UCSD-AML1 (cell line): Measurements from ENCODE around the gene CLASP2.
A peak's percentile ranks its signal among the peaks of the same experiment; 100 is the strongest.
"Not testable (repeated sequence)": the region's sequence is repeated elsewhere in the genome, so short reads cannot be mapped to it uniquely, and the experiment has no call there.

Experiments used
- DNase-seq: peaks from one replicate; lab custom pipeline; 2025; ENCODE audit not compliant: unreplicated experiment; lab: John Stamatoyannopoulos, UW

Gene CLASP2

GRCh38 chr3:33690341-33690740 lies 27.7 kb downstream of the CLASP2 start:
- no peak for DNase-seq

DNA sequence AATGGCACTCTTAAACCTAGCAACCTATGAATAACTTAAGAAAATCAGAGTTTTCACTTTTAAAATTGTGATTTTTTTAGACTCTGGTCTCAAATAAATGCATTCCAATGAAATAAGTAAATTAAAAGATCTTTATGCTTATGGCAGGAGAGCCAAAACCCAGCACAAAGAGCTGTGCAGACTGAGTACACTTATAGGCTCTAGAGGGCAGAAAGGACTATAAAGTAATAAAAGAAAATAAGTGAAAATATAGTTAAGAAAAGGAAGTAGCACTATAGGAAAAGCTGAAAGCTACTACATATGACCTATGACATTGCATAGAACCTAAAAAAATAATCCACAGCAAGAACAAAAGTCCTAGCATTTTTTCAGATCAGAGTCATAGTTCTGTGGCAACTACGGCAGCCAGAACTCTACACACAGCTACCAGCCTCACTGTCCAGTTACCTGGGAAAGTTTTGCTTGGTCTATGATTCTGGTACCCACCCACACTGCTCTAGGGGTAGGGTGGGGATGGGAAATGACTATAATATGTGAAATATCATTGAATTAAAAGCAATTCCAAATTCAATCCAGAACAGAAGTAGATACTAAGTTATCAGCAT lies 30.5 kb downstream of the CLASP2 start:
- no peak for DNase-seq

- no peak for DNase-seq
These were observed 35.3 kb downstream of the CLASP2 start for GRCh38 chr3:33682770-33683169.

DNA sequence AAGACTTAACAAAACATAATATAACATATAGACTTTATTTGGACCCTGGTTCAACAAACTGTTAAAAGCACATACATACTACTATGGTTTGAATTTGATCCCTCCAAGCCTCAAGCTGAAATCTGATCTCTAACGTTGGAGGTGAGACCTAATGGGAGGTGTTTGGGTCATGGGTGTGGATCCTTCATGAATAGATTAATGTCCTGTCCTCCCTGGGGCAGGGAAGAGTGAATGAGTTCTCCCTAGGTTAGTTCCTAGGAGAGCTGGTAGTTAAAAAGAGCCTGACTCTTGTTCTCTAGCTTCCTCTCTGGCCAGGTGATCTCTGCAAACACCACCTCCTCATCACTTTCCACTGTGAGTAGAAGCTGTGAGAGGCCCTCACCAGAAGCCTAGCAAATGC lies 36.4 kb downstream of the CLASP2 start:
- DNase-seq = no peak

DNA sequence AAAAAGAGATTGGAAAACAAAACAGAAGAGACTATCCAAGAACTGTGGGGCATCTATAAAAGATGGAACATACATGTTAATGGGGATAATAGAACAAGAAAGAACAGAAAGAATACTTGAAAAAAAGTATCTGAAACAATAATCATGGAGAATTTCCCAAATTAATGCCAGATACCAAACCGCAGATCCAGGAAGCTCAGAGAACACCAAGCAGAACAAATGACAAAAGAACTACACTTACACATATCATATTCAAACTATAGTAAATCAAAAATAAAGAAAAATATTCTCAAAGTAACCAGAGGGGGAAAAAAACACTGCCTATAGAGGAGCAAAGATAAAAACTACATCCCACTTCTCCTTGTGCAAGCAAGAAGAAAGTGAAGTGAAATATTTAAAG lies 40.0 kb downstream of the CLASP2 start:
- DNase-seq = no peak

GRCh38 chr3:33673436-33673835 lies 44.6 kb downstream of the CLASP2 start:
- DNase-seq = not testable (repeated sequence)

- no peak for DNase-seq
These were observed 49.4 kb downstream of the CLASP2 start for GRCh38 chr3:33668618-33669017.

GRCh38 chr3:33665294-33665693 lies 52.8 kb downstream of the CLASP2 start:
- DNase-seq = no peak

DNA sequence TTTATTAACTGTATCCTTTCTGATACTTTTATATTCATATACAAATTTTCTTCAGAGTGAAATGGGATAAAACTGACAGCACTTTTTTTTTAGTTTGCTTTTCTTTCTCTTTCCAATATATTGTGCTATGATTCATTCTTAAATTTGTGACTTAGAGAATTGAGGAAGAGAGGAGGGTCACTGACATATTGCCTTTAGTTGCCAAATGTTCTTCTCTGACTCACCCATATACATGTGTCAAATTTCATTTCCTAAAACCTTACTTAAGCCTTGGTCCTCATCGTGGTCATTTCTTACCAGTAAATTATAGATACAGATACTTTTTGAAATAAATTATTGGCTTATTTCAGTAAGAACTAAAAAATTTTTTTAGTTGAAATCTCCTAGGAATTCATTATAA lies 53.9 kb downstream of the CLASP2 start:
- DNase-seq = no peak

GRCh38 chr3:33663042-33663441 lies 55.0 kb downstream of the CLASP2 start:
- DNase-seq = no peak

GRCh38 chr3:33659856-33660434 lies 58.1 kb downstream of the CLASP2 start:
- DNase-seq = no peak

DNA sequence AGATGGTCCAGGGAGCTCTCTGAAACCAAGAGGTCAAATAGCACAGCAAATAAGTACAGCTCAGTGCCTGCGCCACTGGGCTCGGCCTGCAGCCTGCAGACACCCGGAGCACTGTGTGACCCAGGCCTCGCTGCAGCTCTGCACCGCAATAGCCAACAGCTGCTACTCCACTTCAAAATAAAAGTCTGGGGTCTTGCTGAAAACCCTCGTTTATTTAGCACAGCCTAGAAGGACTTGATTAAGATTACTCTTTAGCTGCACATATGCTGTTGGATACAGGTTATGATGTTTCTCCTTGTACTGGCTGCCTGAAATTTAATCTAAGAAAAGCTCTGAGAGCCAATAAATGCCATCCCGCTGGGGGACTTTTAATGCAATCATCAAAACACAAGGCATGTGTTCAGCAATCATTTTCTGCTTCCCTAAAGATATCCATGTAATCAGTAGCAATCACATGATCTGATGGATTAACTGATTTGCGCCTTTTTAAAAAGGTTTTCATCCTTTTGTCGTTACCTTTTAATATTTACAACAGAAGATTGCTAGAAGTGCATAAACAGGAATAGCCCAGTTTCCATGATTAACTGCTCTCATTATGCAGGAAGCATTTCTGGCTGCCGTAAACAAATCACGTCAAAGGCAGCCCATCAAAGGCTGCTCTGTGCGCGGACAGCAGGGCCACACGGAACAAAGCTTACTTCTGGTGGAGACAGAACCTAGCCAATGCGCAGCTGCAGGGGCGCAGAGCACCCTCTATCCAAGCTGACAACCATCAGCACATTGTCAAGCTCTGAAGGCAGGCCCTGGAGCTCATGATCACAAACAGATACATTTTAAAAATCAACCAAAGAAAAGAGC lies 58.8 kb downstream of the CLASP2 start:
- DNase-seq = peak; percentile 44

GRCh38 chr3:33658621-33658990 lies 59.4 kb downstream of the CLASP2 start:
- no peak for DNase-seq

- no peak for DNase-seq
These were observed 60.0 kb downstream of the CLASP2 start for GRCh38 chr3:33658039-33658438.

DNA sequence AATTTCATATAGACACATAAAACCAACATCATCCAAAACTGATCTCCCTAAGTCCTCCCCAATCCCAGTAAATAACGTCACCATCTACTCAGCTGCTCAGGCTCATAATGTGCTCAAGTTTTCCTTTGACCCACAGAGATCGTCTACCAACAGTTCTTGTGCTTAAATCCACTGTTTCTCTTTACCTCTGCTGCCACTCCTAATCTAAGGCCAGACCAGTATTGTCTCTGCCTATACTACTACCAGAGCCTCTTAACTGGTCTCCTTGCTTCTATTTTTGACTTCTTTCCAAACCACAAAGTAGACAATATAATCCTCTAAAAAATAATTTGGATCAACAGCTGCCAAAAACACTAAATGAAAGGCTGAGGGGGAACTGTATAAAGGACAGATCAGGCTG lies 65.3 kb downstream of the CLASP2 start:
- no peak for DNase-seq

- not testable (repeated sequence) for DNase-seq
These were observed 67.0 kb downstream of the CLASP2 start for GRCh38 chr3:33651101-33651500.

DNA sequence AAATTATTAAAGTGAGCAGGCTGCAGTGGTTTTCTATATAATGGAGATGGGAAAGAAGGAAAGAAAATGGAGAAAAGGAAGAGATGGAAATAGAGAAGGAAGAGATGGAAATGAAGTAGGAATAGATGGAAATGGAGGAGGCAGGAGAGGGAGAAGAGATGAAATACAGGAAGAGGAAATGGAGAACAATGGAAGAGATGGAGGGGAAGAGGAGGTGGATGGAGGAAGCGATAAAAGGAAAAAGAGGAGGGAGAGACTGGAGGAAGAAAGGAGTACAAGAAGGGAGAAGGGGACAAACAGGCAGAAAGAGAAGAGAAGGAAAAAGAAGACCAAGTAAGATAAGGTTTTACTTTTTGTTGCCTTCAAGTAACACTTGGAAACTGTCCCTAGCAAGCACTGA lies 67.6 kb downstream of the CLASP2 start:
- no peak for DNase-seq

- no peak for DNase-seq
These were observed 69.3 kb downstream of the CLASP2 start for GRCh38 chr3:33648793-33649192.

GRCh38 chr3:33646406-33646805 lies 71.6 kb downstream of the CLASP2 start:
- no peak for DNase-seq

DNA sequence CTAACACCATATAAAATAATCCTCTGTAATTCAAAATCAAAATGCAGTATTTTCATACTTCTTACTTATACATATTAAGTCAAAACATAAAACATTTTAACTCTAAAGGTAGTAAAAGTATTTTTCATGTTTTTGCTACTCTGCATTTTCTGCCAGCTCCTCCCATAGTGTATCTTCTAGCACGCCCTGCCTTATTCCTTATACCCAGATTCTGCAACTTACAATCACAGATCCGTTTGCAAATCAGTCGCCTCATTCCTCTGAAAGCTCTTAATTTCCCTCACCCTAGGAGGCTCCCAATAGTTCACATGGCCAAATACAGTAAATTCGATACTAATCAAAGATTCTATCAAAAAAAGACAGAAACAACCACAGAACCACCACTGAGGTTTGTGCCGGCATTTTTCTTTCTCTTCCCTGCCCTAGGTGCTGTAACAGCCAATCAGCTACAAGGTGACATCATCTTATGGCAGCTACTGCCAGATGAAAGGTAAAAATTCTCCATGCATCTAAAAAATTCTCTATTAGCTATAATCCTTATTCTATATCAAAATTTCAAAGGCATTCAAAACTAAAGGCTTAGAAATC lies 72.9 kb downstream of the CLASP2 start:
- no peak for DNase-seq

DNA sequence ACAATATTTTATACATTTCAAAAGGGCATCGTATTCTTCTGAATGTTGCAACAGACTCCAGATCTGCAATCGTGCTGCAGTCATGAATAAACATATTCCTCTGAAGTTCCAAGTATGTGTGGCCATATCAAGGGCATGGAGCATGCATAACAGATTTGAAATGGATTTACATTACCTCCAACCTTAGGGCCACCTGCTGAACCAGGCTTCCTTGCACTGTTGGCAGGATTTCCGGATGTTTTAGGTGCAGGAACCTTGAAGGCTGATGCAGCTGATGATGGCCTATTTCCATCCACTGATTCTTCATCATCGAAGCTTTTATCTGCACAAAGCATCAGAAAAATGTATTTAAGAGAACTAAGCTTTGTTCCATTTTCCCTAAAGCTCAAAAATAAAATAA lies 73.5 kb downstream of the CLASP2 start:
- no peak for DNase-seq

- DNase-seq = no peak
These were observed 75.2 kb downstream of the CLASP2 start for GRCh38 chr3:33642806-33643205.
